CD4-positive, CD25-positive, alpha-beta regulatory T cell (primary cell): ENCODE data around the gene LHPP. TPM values are rescaled to one million over a fixed set of nuclear protein-coding genes. Genes with fewer than 3 reads are reported as not detected.

ENCODE experiments used
- ATAC-seq, 2 donors: fragments of 150-1000 bp; cut with Tn5 transposase; one replicate each; pipeline ENCODE4 v1.10.0; 2021; ENCODE audit warnings: low read depth in 2 of 2, moderate number of reproducible peaks in 2 of 2, moderate library complexity in 1 of 2
- DNase-seq, 3 donors: peaks; one replicate each; pipeline versions ENCODE4 v3.0.0 to v3.0.0-alpha.2; 2012 to 2022; ENCODE audit warnings: mixed read lengths in 1 of 3
- H3K27ac ChIP-seq: one replicate; pipeline ENCODE4 v1.7.0; 2013; ENCODE audit warnings: mild to moderate bottlenecking, low read length; ENCODE audit not compliant: insufficient read depth, poor library complexity, severe bottlenecking
- H3K27me3 ChIP-seq: one replicate; pipeline ENCODE4 v1.7.0; 2013; ENCODE audit warnings: low read length; ENCODE audit not compliant: control insufficient read depth, insufficient read depth
- H3K36me3 ChIP-seq: one replicate; pipeline ENCODE4 v1.7.0; 2013; ENCODE audit warnings: mild to moderate bottlenecking, low read length, moderate library complexity; ENCODE audit not compliant: control insufficient read depth, insufficient read depth
- H3K4me1 ChIP-seq: 2 replicates; pipeline ENCODE4 v1.7.0; 2013; ENCODE audit warnings: mild to moderate bottlenecking, low read length; ENCODE audit not compliant: insufficient read depth, control insufficient read depth, poor library complexity, severe bottlenecking
- H3K4me3 ChIP-seq: one replicate; pipeline ENCODE4 v1.7.0; 2013; ENCODE audit warnings: low read depth, mild to moderate bottlenecking, low read length, moderate library complexity
- H3K9me3 ChIP-seq, 2 experiments: 1 replicate in 1 of 2; 2 replicates in 1 of 2; pipeline ENCODE4 v1.7.0; 2013; ENCODE audit warnings: low read length in 2 of 2, mild to moderate bottlenecking in 1 of 2, moderate library complexity in 1 of 2; ENCODE audit not compliant: control insufficient read depth in 2 of 2
- H3K27ac Mint-ChIP-seq, 3 donors: one replicate each; pipeline ENCODE4 v1.8.0; 2020 to 2022; ENCODE audit warnings: mild to moderate bottlenecking in 3 of 3, mixed read lengths in 3 of 3, moderate library complexity in 2 of 3
- H3K27me3 Mint-ChIP-seq: one replicate; pipeline ENCODE4 v1.8.0; 2022; ENCODE audit warnings: mild to moderate bottlenecking, mixed read lengths
- H3K36me3 Mint-ChIP-seq: one replicate; pipeline ENCODE4 v1.8.0; 2020; ENCODE audit warnings: mixed read lengths
- H3K4me1 Mint-ChIP-seq, 4 donors: one replicate each; pipeline ENCODE4 v1.8.0; 2020 to 2022; ENCODE audit warnings: mixed read lengths in 4 of 4, mild to moderate bottlenecking in 1 of 4
- H3K4me3 Mint-ChIP-seq, 4 donors: one replicate each; pipeline ENCODE4 v1.8.0; 2020 to 2022; ENCODE audit warnings: mild to moderate bottlenecking in 4 of 4, mixed read lengths in 4 of 4, moderate library complexity in 3 of 4
- H3K9me3 Mint-ChIP-seq, 7 donors: one replicate each; pipeline ENCODE4 v1.8.0; 2020 to 2022; ENCODE audit warnings: mixed read lengths in 7 of 7, mild to moderate bottlenecking in 3 of 7, moderate library complexity in 2 of 7
- polyA plus RNA-seq, 4 donors: library from polyadenylated mRNA; unstranded; fragments of 300-500 nt; fragmentation: Illumina TruSeq; gene quantifications; one replicate each; pipeline ENCODE4 v1.2.3, GENCODE V29; 2021
- total RNA-seq: library from RNA; stranded (reverse); gene quantifications from one replicate; pipeline ENCODE4 v1.2.3, GENCODE V29; 2022

The LHPP gene
- total and polyA plus RNA-seq, 5 donors from 2014 or later, result 20.1 to 29.2 (median 25.0) TPM

GRCh38 chr10:124495162-124495561, 33.5 kb downstream of the LHPP start:
- Histone ChIP-seq H3K4me3 (no peak overlapping the region), H3K36me3 (peaks cover 8% of the 10 kb centered on the region), H3K27ac (no peak overlapping the region), H3K9me3 (no peaks in the 10 kb centered on the region), H3K4me1 (no peaks in the 10 kb centered on the region), H3K27me3 (no peaks in the 10 kb centered on the region)
- Mint-ChIP-seq H3K27ac (no peak overlapping the region), H3K9me3 (peaks cover 0 to 2% (median 0%) of the 10 kb centered on the region in 7 donors), H3K4me3 (no peak overlapping the region), H3K36me3 (peaks cover 22% of the 10 kb centered on the region), H3K27me3 (no peaks in the 10 kb centered on the region), H3K4me1 (peaks cover 0 to 7% (median 2%) of the 10 kb centered on the region in 4 donors)
- no peak for ATAC-seq
- DNase-seq, result no peak

- H3K27me3 ChIP-seq, result no peaks in the 10 kb centered on the region
- no peak for ATAC-seq
- H3K4me3 ChIP-seq, result no peak overlapping the region
- H3K9me3 ChIP-seq, result no peaks in the 10 kb centered on the region
- H3K27ac ChIP-seq, result no peak overlapping the region
- H3K27me3 Mint-ChIP-seq, result no peaks in the 10 kb centered on the region
- H3K4me1 Mint-ChIP-seq, result peaks cover 0 to 7% (median 2%) of the 10 kb centered on the region in 4 donors
- H3K9me3 Mint-ChIP-seq, result peaks cover 0 to 2% (median 0%) of the 10 kb centered on the region in 7 donors
- H3K36me3 ChIP-seq, result peaks cover 11% of the 10 kb centered on the region
- no peak overlapping the region for H3K4me3 Mint-ChIP-seq
- no peak overlapping the region for H3K27ac Mint-ChIP-seq
- H3K36me3 Mint-ChIP-seq, result peaks cover 22% of the 10 kb centered on the region
- DNase-seq, result no peak
- H3K4me1 ChIP-seq, result no peaks in the 10 kb centered on the region
Observed at GRCh38 chr10:124495725-124496124, 34.1 kb downstream of the LHPP start.

GRCh38 chr10:124496150-124496549, 34.5 kb downstream of the LHPP start:
- Mint-ChIP-seq H3K9me3 (peaks cover 0 to 5% (median 1%) of the 10 kb centered on the region in 7 donors), H3K27ac (no peak overlapping the region), H3K4me1 (peaks cover 0 to 7% (median 2%) of the 10 kb centered on the region in 4 donors), H3K36me3 (peaks cover 26% of the 10 kb centered on the region), H3K27me3 (no peaks in the 10 kb centered on the region), H3K4me3 (no peak overlapping the region)
- Histone ChIP-seq H3K4me1 (no peaks in the 10 kb centered on the region), H3K4me3 (no peak overlapping the region), H3K36me3 (peaks cover 14% of the 10 kb centered on the region), H3K27ac (no peak overlapping the region), H3K27me3 (no peaks in the 10 kb centered on the region), H3K9me3 (no peaks in the 10 kb centered on the region)
- ATAC-seq (no peak), DNase-seq (no peak)

GRCh38 chr10:124496620-124497019, 35.0 kb downstream of the LHPP start:
- no peak for ATAC-seq
- Mint-ChIP-seq H3K27me3 (no peaks in the 10 kb centered on the region), H3K27ac (no peak overlapping the region), H3K36me3 (peaks cover 28% of the 10 kb centered on the region), H3K4me1 (peaks cover 0 to 7% (median 2%) of the 10 kb centered on the region in 4 donors), H3K4me3 (no peak overlapping the region), H3K9me3 (peaks cover 0 to 5% (median 1%) of the 10 kb centered on the region in 7 donors)
- Histone ChIP-seq H3K4me1 (no peaks in the 10 kb centered on the region), H3K36me3 (peaks cover 14% of the 10 kb centered on the region), H3K27ac (no peak overlapping the region), H3K4me3 (no peak overlapping the region), H3K27me3 (no peaks in the 10 kb centered on the region), H3K9me3 (no peaks in the 10 kb centered on the region)
- DNase-seq, result no peak

GRCh38 chr10:124497196-124497881, 35.7 kb downstream of the LHPP start:
- Histone ChIP-seq H3K36me3 (peaks cover 13% of the 10 kb centered on the region), H3K27ac (no peak overlapping the region), H3K27me3 (no peaks in the 10 kb centered on the region), H3K9me3 (no peaks in the 10 kb centered on the region), H3K4me3 (no peak overlapping the region), H3K4me1 (no peaks in the 10 kb centered on the region)
- no peak for ATAC-seq
- DNase-seq, result no peak
- Mint-ChIP-seq H3K4me3 (no peak overlapping the region), H3K4me1 (peaks cover 0 to 7% (median 1%) of the 10 kb centered on the region in 4 donors), H3K27ac (no peak overlapping the region), H3K27me3 (no peaks in the 10 kb centered on the region), H3K9me3 (peaks cover 0 to 5% (median 2%) of the 10 kb centered on the region in 7 donors), H3K36me3 (peaks cover 28% of the 10 kb centered on the region)

- peaks cover 12% of the 10 kb centered on the region for H3K36me3 ChIP-seq
- peaks cover 0 to 5% (median 2%) of the 10 kb centered on the region in 7 donors for H3K9me3 Mint-ChIP-seq
- H3K4me1 Mint-ChIP-seq, result peaks cover 0 to 7% (median under 1%) of the 10 kb centered on the region in 4 donors
- no peak overlapping the region for H3K27ac Mint-ChIP-seq
- H3K36me3 Mint-ChIP-seq, result peaks cover 21% of the 10 kb centered on the region
- no peak overlapping the region for H3K27ac ChIP-seq
- H3K9me3 ChIP-seq, result no peaks in the 10 kb centered on the region
- no peaks in the 10 kb centered on the region for H3K4me1 ChIP-seq
- ATAC-seq (no peak), DNase-seq (no peak)
- no peaks in the 10 kb centered on the region for H3K27me3 Mint-ChIP-seq
- H3K4me3 ChIP-seq, result no peak overlapping the region
- H3K27me3 ChIP-seq, result no peaks in the 10 kb centered on the region
- no peak overlapping the region for H3K4me3 Mint-ChIP-seq
Observed at GRCh38 chr10:124498056-124498455, 36.4 kb downstream of the LHPP start.

GRCh38 chr10:124500757-124501156, 39.1 kb downstream of the LHPP start:
- H3K27ac ChIP-seq, result no peak overlapping the region
- H3K9me3 ChIP-seq, result no peaks in the 10 kb centered on the region
- Mint-ChIP-seq H3K27me3 (no peaks in the 10 kb centered on the region), H3K36me3 (peaks cover 21% of the 10 kb centered on the region), H3K4me3 (no peak overlapping the region), H3K4me1 (no peaks in the 10 kb centered on the region), H3K9me3 (peaks cover 0 to 5% (median 2%) of the 10 kb centered on the region in 7 donors), H3K27ac (no peak overlapping the region)
- no peak for ATAC-seq
- no peak for DNase-seq
- no peaks in the 10 kb centered on the region for H3K27me3 ChIP-seq
- no peak overlapping the region for H3K4me3 ChIP-seq
- H3K4me1 ChIP-seq, result no peaks in the 10 kb centered on the region
- peaks cover 12% of the 10 kb centered on the region for H3K36me3 ChIP-seq

- H3K4me1 ChIP-seq, result no peaks in the 10 kb centered on the region
- H3K27me3 Mint-ChIP-seq, result no peaks in the 10 kb centered on the region
- H3K9me3 Mint-ChIP-seq, result peaks cover 0 to 5% (median 2%) of the 10 kb centered on the region in 7 donors
- peaks cover 9% of the 10 kb centered on the region for H3K36me3 ChIP-seq
- H3K27me3 ChIP-seq, result no peaks in the 10 kb centered on the region
- ATAC-seq, result no peak
- peaks cover 22% of the 10 kb centered on the region for H3K36me3 Mint-ChIP-seq
- peak overlapping the region in 1 of 3 donors; percentile 52 for H3K27ac Mint-ChIP-seq
- no peaks in the 10 kb centered on the region for H3K9me3 ChIP-seq
- H3K4me3 Mint-ChIP-seq, result no peak overlapping the region
- H3K4me1 Mint-ChIP-seq, result peaks cover 0 to 2% (median 0%) of the 10 kb centered on the region in 4 donors
- H3K4me3 ChIP-seq, result no peak overlapping the region
- DNase-seq, result no peak
- H3K27ac ChIP-seq, result no peak overlapping the region
Observed at GRCh38 chr10:124504711-124505110, 43.1 kb downstream of the LHPP start.
